A549 (cell line): Measurements from ENCODE around the gene KATNAL1. TPM values are rescaled to one million over a fixed set of nuclear protein-coding genes. Genes with fewer than 3 reads are reported as not detected.

ENCODE experiments used
- ATAC-seq, 2 experiments: fragments of 200-7000 bp in 1 of 2; fragments of >200 bp in 1 of 2; cut with Nextera tagmentation in 1 of 2; cut with Tn5 transposase in 1 of 2; 3 replicates each; pipeline versions ENCODE4 v1.8.0 to v1.9.1; 2018 to 2020; ENCODE audit warnings: mild to moderate bottlenecking in 1 of 2, moderate library complexity in 1 of 2
- CTCF ChIA-PET: fragments of 300-600 bp; sonication (Branson Sonifier 250); formaldehyde crosslinking; extraction: SDS; loops from one replicate; lab custom pipeline; 2021; ENCODE audit warnings: antibody characterized with exemption, inconsistent platforms; lab: Yijun Ruan, JAX
- POLR2A ChIA-PET: fragments of 350-600 bp; formaldehyde crosslinking; extraction: SDS; loops from one replicate; lab custom pipeline; 2021; ENCODE audit warnings: antibody characterized with exemption, inconsistent platforms; lab: Yijun Ruan, JAX
- DNase-seq, 2 experiments: peaks; one replicate each; pipeline versions ENCODE4 v3.0.0 to v3.0.0-alpha.2; 2011 to 2016; ENCODE audit warnings: low read depth in 1 of 2, low spot score in 1 of 2
- FAIRE-seq: peaks from 2 replicates; lab custom pipeline; 2011; peaks lifted over from hg19 to GRCh38; lab: Jason Lieb, UNC
- H3K27ac ChIP-seq, 2 experiments: fragments of >200 bp; sonication (Bioruptor Twin); formaldehyde crosslinking; 3 replicates each; pipeline ENCODE4 v1.5.1; 2016 to 2017
- H3K4me1 ChIP-seq: fragments of >200 bp; sonication (Bioruptor Twin); formaldehyde crosslinking; 3 replicates; pipeline ENCODE4 v1.6.1; 2016
- H3K4me2 ChIP-seq: fragments of >200 bp; sonication (Bioruptor Twin); formaldehyde crosslinking; 3 replicates; pipeline ENCODE4 v1.6.1; 2016
- H3K4me3 ChIP-seq: fragments of >200 bp; sonication (Bioruptor Twin); formaldehyde crosslinking; 3 replicates; pipeline ENCODE4 v1.5.1; 2016
- H3K9me3 ChIP-seq: fragments of >200 bp; sonication (Bioruptor Twin); formaldehyde crosslinking; 3 replicates; pipeline ENCODE4 v1.6.1; 2016
- BHLHE40 ChIP-seq: IDR thresholded peaks from 2 replicates; pipeline ENCODE4 v1.6.1; 2012; ENCODE audit warnings: low read depth, low read length, inconsistent platforms
- CBX8 ChIP-seq: fragments of 200-600 bp; sonication (generic); IDR thresholded peaks from 2 replicates; pipeline ENCODE4 v1.6.1; 2016
- EHMT2 ChIP-seq: fragments of 200-600 bp; sonication (generic); IDR thresholded peaks from 2 replicates; pipeline ENCODE4 v1.6.1; 2016; ENCODE audit warnings: antibody characterized with exemption, low read depth, mild to moderate bottlenecking, moderate library complexity
- FOSL2 ChIP-seq, 2 experiments: fragments of 450-650 bp in 1 of 2; fragments of >200 bp in 1 of 2; sonication (Bioruptor Twin) in 1 of 2; formaldehyde crosslinking; IDR thresholded peaks; 2 replicates each; pipeline versions ENCODE4 v1.5.0 to v1.6.1; 2016 to 2020; ENCODE audit warnings: mild to moderate bottlenecking in 1 of 2, moderate library complexity in 1 of 2
- HMGXB4 ChIP-seq: fragments of 250-450 bp; sonication (Bioruptor Pico); IDR thresholded peaks from 2 replicates; pipeline ENCODE4 v1.5.0; 2021; ENCODE audit warnings: mild to moderate bottlenecking, moderate library complexity, borderline replicate concordance
- HOXB5 ChIP-seq: fragments of 250-450 bp; sonication (Bioruptor Pico); IDR thresholded peaks from 2 replicates; pipeline ENCODE4 v1.5.0; 2020; ENCODE audit warnings: mild to moderate bottlenecking, moderate library complexity
- JUN ChIP-seq, 2 experiments: fragments of >200 bp; sonication (Bioruptor Twin); formaldehyde crosslinking; IDR thresholded peaks; 2 replicates in 1 of 2; 3 replicates in 1 of 2; pipeline ENCODE4 v1.6.1; 2016 to 2017
- JUNB ChIP-seq: fragments of >200 bp; sonication (Bioruptor Twin); formaldehyde crosslinking; IDR thresholded peaks from 2 replicates; pipeline ENCODE4 v1.6.1; 2016
- MYC ChIP-seq: IDR thresholded peaks from 2 replicates; pipeline ENCODE4 v1.6.1; 2012; ENCODE audit warnings: mild to moderate bottlenecking, inconsistent platforms, low read length, improper control_type of control experiment, borderline replicate concordance
- NFE2L2 ChIP-seq: fragments of 150-350 bp; conservative IDR thresholded peaks from 2 replicates; pipeline ENCODE4 v1.6.1; 2014; ENCODE audit warnings: low read length
- NR3C1 ChIP-seq: fragments of >200 bp; sonication (Bioruptor Twin); formaldehyde crosslinking; IDR thresholded peaks from 3 replicates; pipeline ENCODE4 v1.6.1; 2017
- PBX3 ChIP-seq: IDR thresholded peaks from 2 replicates; pipeline ENCODE4 v1.6.1; 2012
- RAD21 ChIP-seq, 2 experiments: fragments of >200 bp in 1 of 2; sonication (Bioruptor Twin) in 1 of 2; formaldehyde crosslinking in 1 of 2; IDR thresholded peaks in 1 of 2; conservative IDR thresholded peaks in 1 of 2; 2 replicates in 1 of 2; 3 replicates in 1 of 2; pipeline ENCODE4 v1.6.1; 2012 to 2018; ENCODE audit warnings: inconsistent platforms in 1 of 2
- REST ChIP-seq: fragments of 200-600 bp; sonication (generic); IDR thresholded peaks from 2 replicates; pipeline ENCODE4 v1.6.1; 2016; ENCODE audit warnings: antibody characterized with exemption, mild to moderate bottlenecking, moderate library complexity
- SMC3 ChIP-seq: fragments of >200 bp; sonication (Bioruptor Twin); formaldehyde crosslinking; IDR thresholded peaks from 3 replicates; pipeline ENCODE4 v1.6.1; 2018; ENCODE audit warnings: inconsistent platforms
- USF2 ChIP-seq: fragments of 450-650 bp; IDR thresholded peaks from 2 replicates; pipeline ENCODE4 v1.6.1; 2014; ENCODE audit warnings: antibody characterized with exemption
- ZC3H11A ChIP-seq: fragments of 450-650 bp; IDR thresholded peaks from 2 replicates; pipeline ENCODE4 v1.6.1; 2014; ENCODE audit warnings: antibody characterized with exemption, mild to moderate bottlenecking
- ZFP36 ChIP-seq: fragments of 450-650 bp; IDR thresholded peaks from 2 replicates; pipeline ENCODE4 v1.6.1; 2014; ENCODE audit warnings: borderline replicate concordance; ENCODE audit not compliant: partially characterized antibody
- WGBS: methylation state at CpG from one replicate; pipeline ENCODE4 v1.1.6; 2017; ENCODE audit errors: missing lambda C conversion rate; 5-methylcytosine and 5-hydroxymethylcytosine counted together
- polyA plus RNA-seq, 4 experiments: library from polyadenylated mRNA; depleted of rRNA in 3 of 4; stranded (reverse); fragments of >200 nt; fragmentation: RNase III in 1 of 4; extraction: RNeasy Plus Mini Kit Qiagen cat#74134 plus additional on column Dnase treatment in 1 of 4; gene quantifications; 2 replicates in 3 of 4; 3 replicates in 1 of 4; pipeline ENCODE4 v1.2.3, GENCODE V29; 2011 to 2017

Gene KATNAL1
- polyA plus RNA-seq, 2 of the 4 experiments (the other 2 are of a cell fraction): 7.9 to 10.5 TPM

GRCh38 chr13:30164146-30164545, 143.2 kb downstream of the KATNAL1 start:
- H3K4me1 ChIP-seq: no peaks in the 10 kb centered on the region
- CTCF ChIA-PET: no interaction called here
- H3K4me2 ChIP-seq: no peak overlapping the region
- FAIRE-seq (no peak), DNase-seq (no peak), ATAC-seq (no peak)
- TF ChIP-seq REST (no peak), SMC3 (no peak), ZFP36 (no peak), JUNB (no peak), MYC (no peak), RAD21 (conservative IDR thresholded peaks at IDR 0.05 in 1 of 2, IDR thresholded peaks at IDR 0.05 in 1 of 2) (no peak), HOXB5 (CRISPR knock-in tag) (no peak), ZC3H11A (no peak)
- no peaks in the 10 kb centered on the region for H3K9me3 ChIP-seq
- WGBS: 52% methylated on average over 9 of the region's 9 CpGs
- POLR2A ChIA-PET: no interaction called here
- no peak overlapping the region for H3K4me3 ChIP-seq
- H3K27ac ChIP-seq: no peak overlapping the region

GRCh38 chr13:30163441-30163840, 143.9 kb downstream of the KATNAL1 start:
- no peak overlapping the region for H3K4me3 ChIP-seq
- no peak overlapping the region for H3K27ac ChIP-seq
- POLR2A ChIA-PET: no interaction called here
- no peaks in the 10 kb centered on the region for H3K9me3 ChIP-seq
- no peak for FAIRE-seq
- ATAC-seq: no peak
- no peak for DNase-seq
- no peak for TF ChIP-seq FOSL2 (IDR thresholded peaks at IDR 0.05)
- TF ChIP-seq FOSL2 (CRISPR knock-in tag; IDR thresholded peaks at IDR 0.05): no peak
- no peak for TF ChIP-seq JUN (IDR thresholded peaks at IDR 0.05)
- TF ChIP-seq NFE2L2: no peak
- TF ChIP-seq CBX8: no peak
- TF ChIP-seq BHLHE40: no peak
- TF ChIP-seq HMGXB4 (CRISPR knock-in tag): no peak
- no peak for TF ChIP-seq PBX3
- TF ChIP-seq EHMT2: no peak
- TF ChIP-seq USF2: no peak
- TF ChIP-seq NR3C1: no peak
- H3K4me1 ChIP-seq: no peaks in the 10 kb centered on the region
- H3K4me2 ChIP-seq: no peak overlapping the region
- WGBS: 85% methylated on average over 2 of the region's 2 CpGs
- CTCF ChIA-PET: no interaction called here
